ENCODE measurements around the gene CMBL. TPM values are rescaled to one million over a fixed set of nuclear protein-coding genes. Genes with fewer than 3 reads are reported as not detected.
"Not testable (repeated sequence)": the region's sequence is repeated elsewhere in the genome, so short reads cannot be mapped to it uniquely, and the experiment has no call there.

Gene CMBL
- total RNA-seq, 1 donor from 2014 or later, result 28.6 TPM

GRCh38 chr5:10257870-10258269 lies 49.8 kb downstream of the CMBL start:
- DNase-seq (ENCODE audit: low read depth), result no peak

GRCh38 chr5:10254686-10255085 lies 53.0 kb downstream of the CMBL start:
- DNase-seq (ENCODE audit: low read depth), result no peak

GRCh38 chr5:10253390-10253789 lies 54.3 kb downstream of the CMBL start:
- DNase-seq (ENCODE audit: low read depth), result no peak

DNA sequence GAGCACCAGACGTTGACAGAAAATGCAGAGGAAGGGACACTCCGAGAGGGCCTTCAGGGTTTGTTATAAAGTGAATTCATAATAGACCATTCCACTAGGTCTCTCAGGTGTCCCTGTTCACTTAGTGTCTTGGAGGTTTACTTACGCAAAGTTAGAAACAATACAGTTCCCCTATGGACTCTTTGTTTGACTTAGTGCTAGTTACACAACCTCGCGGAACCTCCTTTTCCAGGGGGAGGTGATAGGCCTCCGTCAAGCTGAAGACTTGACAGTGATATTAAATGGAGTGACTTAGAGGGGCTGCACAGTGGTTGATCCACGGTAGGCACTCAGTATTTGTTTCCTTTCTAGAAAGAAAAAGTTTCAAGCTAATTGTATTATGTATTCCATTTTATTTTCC lies 56.3 kb downstream of the CMBL start:
- no peak for DNase-seq (ENCODE audit: low read depth)

DNA sequence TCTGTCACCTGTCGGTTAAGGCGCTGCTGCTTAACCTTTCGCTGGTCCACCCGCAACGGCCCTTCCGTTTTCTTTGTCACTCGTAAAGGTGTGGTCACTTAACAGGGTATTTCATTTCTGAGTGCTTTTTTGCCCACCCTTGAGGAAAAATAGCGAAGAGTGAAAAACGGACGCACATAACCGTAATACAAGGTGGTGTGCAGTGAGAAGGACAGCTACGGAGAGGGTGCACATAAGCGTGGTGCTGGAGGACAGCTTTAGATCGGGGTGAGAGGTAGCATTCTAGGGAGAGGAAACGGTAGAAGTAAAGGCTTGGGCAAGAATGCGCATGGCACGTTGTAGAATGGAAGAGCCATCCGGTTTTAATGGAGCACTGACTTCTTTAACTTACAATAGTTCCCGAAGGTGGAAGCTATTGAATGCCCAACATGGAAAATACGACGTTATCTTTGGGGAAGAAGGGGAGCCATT lies 56.9 kb downstream of the CMBL start:
- peak; percentile 37 for DNase-seq (ENCODE audit: low read depth)

DNA sequence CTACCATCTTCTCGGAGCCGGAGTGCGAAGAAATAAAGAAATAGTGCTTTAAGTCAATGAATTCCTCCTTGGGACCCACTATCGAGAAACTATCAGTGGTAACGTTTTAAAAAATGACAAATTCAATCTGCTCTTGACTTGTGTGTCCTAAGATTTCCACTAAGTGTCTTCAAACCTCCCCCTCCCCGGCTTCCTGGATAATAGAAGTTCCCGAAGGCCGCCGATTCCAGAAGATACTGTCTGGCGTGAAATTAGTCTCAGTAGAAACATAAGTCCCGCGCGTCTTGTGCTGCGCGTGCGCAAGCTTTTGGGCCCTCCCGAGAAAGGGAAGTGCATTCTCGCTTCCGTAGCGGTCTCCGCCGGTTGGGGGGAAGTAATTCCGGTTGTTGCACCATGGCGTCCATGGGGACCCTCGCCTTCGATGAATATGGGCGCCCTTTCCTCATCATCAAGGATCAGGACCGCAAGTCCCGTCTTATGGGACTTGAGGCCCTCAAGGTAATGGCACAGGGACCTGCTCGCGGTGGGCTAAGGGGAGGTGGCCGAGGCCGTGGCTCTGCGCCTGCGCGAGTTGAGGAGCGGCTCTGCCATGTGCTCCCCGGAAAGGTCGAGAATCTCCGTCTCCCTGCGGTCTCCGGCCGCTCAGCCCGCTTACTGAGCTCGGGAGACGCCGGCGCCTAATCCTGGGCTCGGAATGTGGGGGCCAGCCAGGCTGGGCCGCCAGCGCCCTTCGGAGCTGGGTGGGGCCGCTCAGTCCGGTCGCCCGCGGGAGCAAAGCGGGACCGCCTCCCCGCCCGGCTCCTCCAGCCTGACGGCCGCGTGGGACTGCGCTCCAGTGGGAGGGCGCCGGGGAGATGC lies 57.5 kb downstream of the CMBL start, which contains the start of gene CCT5:
TSS of gene CCT5 (plus strand) at position 333 of the 858 bp plus-strand sequence. CDS start at position 394, 61 bp downstream.
- peak; percentile 97 for DNase-seq (ENCODE audit: low read depth)

GRCh38 chr5:10248378-10249260 lies 59.1 kb downstream of the CMBL start:
- no peak for DNase-seq (ENCODE audit: low read depth)

GRCh38 chr5:10247217-10247616 lies 60.5 kb downstream of the CMBL start:
- not testable (repeated sequence) for DNase-seq (ENCODE audit: low read depth)

GRCh38 chr5:10246761-10247160 lies 60.9 kb downstream of the CMBL start:
- DNase-seq (ENCODE audit: low read depth), result no peak

- DNase-seq (ENCODE audit: low read depth), result no peak
These were observed 63.3 kb downstream of the CMBL start for GRCh38 chr5:10244342-10244944.

DNA sequence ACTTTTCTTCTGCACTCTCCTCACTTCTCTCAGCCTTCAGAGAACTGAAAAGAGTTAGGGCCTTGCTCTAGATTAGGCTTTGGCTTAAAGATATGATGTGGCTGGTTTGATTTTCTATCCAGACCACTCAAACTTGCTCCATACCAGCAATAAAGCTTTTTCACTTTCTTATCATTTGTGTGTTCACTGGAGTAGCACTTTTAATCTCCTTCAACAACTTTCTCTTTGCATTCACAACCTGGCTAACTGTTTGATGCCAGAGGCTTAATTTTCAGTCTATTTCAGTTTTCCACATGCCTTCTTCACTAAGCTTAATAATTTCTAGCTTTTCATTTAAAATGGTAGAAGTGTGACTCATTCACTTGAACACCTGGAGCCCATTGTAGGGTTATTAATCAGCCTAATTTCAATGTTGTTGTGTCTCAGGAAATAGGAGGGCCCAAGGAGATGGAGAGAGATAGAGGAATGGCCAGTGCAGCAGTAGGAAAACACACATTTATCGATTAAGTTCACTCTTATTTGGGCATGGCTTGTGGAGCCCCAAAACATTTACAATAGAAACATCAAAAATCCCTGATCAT lies 64.0 kb downstream of the CMBL start:
- DNase-seq (ENCODE audit: low read depth), result peak; percentile 86

DNA sequence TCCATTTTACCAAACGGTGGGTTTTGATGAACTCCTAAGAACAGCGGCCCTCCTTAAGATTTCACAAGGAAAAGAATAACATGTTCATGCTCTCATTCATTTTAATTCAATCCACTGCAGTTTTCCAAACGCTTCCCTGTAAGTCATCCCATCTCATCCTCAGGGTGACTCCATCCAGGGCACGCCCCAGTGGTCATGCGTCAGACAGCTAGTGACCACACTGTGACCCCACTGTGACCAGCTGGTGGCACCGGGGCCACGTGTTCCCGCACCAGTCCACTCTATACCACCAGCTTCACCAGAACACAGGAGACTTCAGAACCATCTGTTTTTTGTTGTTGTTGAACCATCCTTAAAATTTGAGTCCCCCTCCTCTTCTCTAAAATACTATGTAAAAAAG lies 72.4 kb downstream of the CMBL start:
- no peak for DNase-seq (ENCODE audit: low read depth)

GRCh38 chr5:10233505-10233904 lies 74.2 kb downstream of the CMBL start:
- peak; percentile 54 for DNase-seq (ENCODE audit: low read depth)

DNA sequence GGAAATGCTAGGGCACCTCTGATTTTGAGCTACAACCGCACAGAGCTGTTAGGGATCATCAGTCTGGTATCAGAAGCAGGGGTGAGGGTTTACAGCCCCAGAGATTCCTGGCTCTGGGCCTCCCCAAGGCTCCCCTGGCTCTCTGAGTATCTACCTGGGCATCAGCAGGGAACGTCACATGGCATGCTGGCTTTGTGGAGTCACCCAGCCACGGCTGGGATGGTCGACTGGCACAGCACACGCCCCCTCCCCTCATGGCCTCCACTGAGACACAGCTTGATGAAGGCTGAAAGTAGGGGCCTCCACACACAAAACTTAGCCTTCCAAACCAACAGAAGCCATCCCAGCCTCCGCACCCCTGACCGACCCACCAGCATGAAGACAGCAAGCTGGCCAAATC lies 74.7 kb downstream of the CMBL start:
- no peak for DNase-seq (ENCODE audit: low read depth)

DNA sequence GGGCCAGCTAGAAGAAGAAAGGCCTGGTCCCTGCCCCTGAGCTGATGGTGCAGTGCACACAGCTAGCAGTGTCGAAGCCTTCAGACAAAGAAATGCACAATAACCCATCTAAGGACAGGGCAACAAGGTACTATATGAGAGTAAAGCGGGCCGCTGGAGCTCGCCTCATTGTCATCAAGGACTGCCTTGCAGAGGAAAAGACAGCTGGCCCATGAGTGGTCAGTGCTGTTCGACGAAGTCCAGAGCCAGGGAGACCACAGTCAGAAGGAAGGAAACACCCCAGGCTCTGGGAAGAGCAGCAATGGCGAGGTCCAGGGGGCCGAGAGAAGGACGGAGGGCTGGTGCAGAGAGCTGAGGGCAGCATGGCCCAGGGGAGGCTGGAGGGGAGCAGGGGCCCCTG lies 75.3 kb downstream of the CMBL start:
- DNase-seq (ENCODE audit: low read depth), result no peak

- no peak for DNase-seq (ENCODE audit: low read depth)
These were observed 78.2 kb downstream of the CMBL start for GRCh38 chr5:10229306-10230048.

DNA sequence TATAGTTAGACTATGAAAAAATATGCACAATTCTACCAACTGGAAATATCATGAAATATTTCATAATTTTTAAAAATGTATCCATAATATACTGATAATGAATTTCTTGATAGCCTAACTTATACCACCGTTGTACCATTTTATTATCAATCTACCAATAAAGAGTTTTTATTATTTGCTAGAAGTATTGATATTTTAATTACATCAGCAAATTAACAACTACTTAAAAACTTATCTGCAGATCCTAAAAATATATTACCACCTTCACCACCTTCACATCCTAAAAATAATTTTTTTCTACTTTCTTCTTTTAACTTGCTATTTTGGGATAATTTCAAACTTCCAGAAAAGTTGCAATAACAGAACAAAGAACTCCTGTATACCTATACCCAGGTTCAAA lies 79.4 kb downstream of the CMBL start:
- no peak for DNase-seq (ENCODE audit: low read depth)
